ENCODE results near the gene AOX1.

DNA sequence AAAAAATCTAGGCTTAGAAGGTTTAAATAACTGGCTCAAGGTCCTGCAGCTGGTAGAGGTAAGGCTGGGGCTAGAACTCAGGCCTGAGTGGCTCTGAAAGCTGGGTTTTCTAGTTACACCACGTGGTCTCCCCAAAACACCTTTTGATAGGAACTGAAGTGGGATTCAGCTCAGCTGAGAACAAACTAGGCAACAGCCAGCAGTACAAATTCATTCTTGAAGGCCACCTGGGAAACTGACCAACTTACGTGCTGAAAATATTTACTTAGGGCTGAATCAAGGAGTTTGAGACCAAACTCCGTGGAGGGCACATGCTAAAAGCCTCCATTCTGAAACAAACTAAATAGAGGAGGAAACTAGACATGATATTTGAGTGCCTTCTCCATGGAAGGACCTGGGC is 67.2 kb downstream of the AOX1 start:
- TF ChIP-seq, protein P1, sequence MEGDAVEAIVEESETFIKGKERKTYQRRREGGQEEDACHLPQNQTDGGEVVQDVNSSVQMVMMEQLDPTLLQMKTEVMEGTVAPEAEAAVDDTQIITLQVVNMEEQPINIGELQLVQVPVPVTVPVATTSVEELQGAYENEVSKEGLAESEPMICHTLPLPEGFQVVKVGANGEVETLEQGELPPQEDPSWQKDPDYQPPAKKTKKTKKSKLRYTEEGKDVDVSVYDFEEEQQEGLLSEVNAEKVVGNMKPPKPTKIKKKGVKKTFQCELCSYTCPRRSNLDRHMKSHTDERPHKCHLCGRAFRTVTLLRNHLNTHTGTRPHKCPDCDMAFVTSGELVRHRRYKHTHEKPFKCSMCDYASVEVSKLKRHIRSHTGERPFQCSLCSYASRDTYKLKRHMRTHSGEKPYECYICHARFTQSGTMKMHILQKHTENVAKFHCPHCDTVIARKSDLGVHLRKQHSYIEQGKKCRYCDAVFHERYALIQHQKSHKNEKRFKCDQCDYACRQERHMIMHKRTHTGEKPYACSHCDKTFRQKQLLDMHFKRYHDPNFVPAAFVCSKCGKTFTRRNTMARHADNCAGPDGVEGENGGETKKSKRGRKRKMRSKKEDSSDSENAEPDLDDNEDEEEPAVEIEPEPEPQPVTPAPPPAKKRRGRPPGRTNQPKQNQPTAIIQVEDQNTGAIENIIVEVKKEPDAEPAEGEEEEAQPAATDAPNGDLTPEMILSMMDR (IDR thresholded peaks at IDR 0.05) = no peak
- no peak for TF ChIP-seq ZFX (IDR thresholded peaks at IDR 0.05; ENCODE audit: borderline replicate concordance)
